HG03095 (cell line): Measurements from ENCODE around the gene MGMT.

Source experiments
- ATAC-seq: cut with Tn5 transposase; IDR thresholded peaks from one replicate; pipeline ENCODE4 v1.9.1; 2021; ENCODE audit warnings: moderate library complexity; ENCODE audit not compliant: unreplicated experiment

MGMT gene

GRCh38 chr10:129745186-129745750, 278.2 kb downstream of the MGMT start:
- ATAC-seq, result no peak

- no peak for ATAC-seq
Observed at GRCh38 chr10:129754211-129755050, 287.4 kb downstream of the MGMT start.

- no peak for ATAC-seq
Observed at GRCh38 chr10:129755158-129755591, 288.1 kb downstream of the MGMT start.

GRCh38 chr10:129755621-129756020, 288.6 kb downstream of the MGMT start:
- ATAC-seq, result no peak

- no peak for ATAC-seq
Observed at GRCh38 chr10:129756912-129757901, 290.2 kb downstream of the MGMT start.

GRCh38 chr10:129758207-129759021, 291.4 kb downstream of the MGMT start:
- no peak for ATAC-seq

GRCh38 chr10:129759214-129760002, 292.4 kb downstream of the MGMT start:
- ATAC-seq, result no peak

GRCh38 chr10:129760003-129760315, 292.9 kb downstream of the MGMT start:
- ATAC-seq, result no peak

GRCh38 chr10:129760416-129760815, 293.4 kb downstream of the MGMT start:
- ATAC-seq, result no peak

GRCh38 chr10:129761197-129761972, 294.3 kb downstream of the MGMT start:
- no peak for ATAC-seq

GRCh38 chr10:129761981-129762956, 295.2 kb downstream of the MGMT start:
- ATAC-seq, result no peak

GRCh38 chr10:129764011-129764900, 297.2 kb downstream of the MGMT start:
- ATAC-seq, result no peak

- ATAC-seq, result no peak
Observed at GRCh38 chr10:129764901-129765663, 298.0 kb downstream of the MGMT start.

GRCh38 chr10:129765664-129766550, 298.9 kb downstream of the MGMT start:
- ATAC-seq, result no peak
